GM19452 (cell line): ENCODE results near the gene PDLIM7.

ENCODE experiments used
- ATAC-seq: cut with Tn5 transposase; IDR thresholded peaks from one replicate; pipeline ENCODE4 v1.9.1; 2021; ENCODE audit not compliant: unreplicated experiment

PDLIM7 gene

GRCh38 chr5:177524941-177525655 lies 27.7 kb upstream of the PDLIM7 start:
- ATAC-seq = no peak

- no peak for ATAC-seq
Measured at GRCh38 chr5:177524539-177524900, 27.1 kb upstream of the PDLIM7 start.

- ATAC-seq = no peak
Measured at GRCh38 chr5:177523711-177524538, 26.5 kb upstream of the PDLIM7 start.

GRCh38 chr5:177520916-177521513 lies 23.6 kb upstream of the PDLIM7 start:
- no peak for ATAC-seq

GRCh38 chr5:177520271-177520670 lies 22.9 kb upstream of the PDLIM7 start:
- no peak for ATAC-seq

GRCh38 chr5:177519463-177520235 lies 22.2 kb upstream of the PDLIM7 start:
- no peak for ATAC-seq

- peak; percentile 74 for ATAC-seq
Measured at GRCh38 chr5:177516601-177517568, 19.5 kb upstream of the PDLIM7 start, which contains the start of gene DDX41. TSS of gene DDX41 (minus strand) at chr5:177516961. CDS start at chr5:177516945, 16 bp downstream.

GRCh38 chr5:177515580-177515979 lies 18.2 kb upstream of the PDLIM7 start:
- no peak for ATAC-seq

GRCh38 chr5:177514541-177514940 lies 17.1 kb upstream of the PDLIM7 start:
- ATAC-seq = no peak

- ATAC-seq = no peak
Measured at GRCh38 chr5:177513500-177513899, 16.1 kb upstream of the PDLIM7 start.

GRCh38 chr5:177512736-177513380 lies 15.5 kb upstream of the PDLIM7 start:
- no peak for ATAC-seq

- no peak for ATAC-seq
Measured at GRCh38 chr5:177511796-177512675, 14.6 kb upstream of the PDLIM7 start.

- no peak for ATAC-seq
Measured at GRCh38 chr5:177511181-177511580, 13.8 kb upstream of the PDLIM7 start.

GRCh38 chr5:177510567-177511053 lies 13.2 kb upstream of the PDLIM7 start:
- peak; percentile 47 for ATAC-seq

GRCh38 chr5:177509991-177510566 lies 12.7 kb upstream of the PDLIM7 start:
- ATAC-seq = peak; percentile 33

GRCh38 chr5:177509381-177509951 lies 12.1 kb upstream of the PDLIM7 start, which contains the start of gene DOK3:
TSS of gene DOK3 (minus strand) at chr5:177509826. CDS start at chr5:177509540, 286 bp downstream.
- peak; percentile 18 for ATAC-seq

- no peak for ATAC-seq
Measured at GRCh38 chr5:177508837-177509236, 11.4 kb upstream of the PDLIM7 start.
